GM12878 (cell line): Measurements from ENCODE around the gene PLPP2. TPM values are rescaled to one million over a fixed set of nuclear protein-coding genes. Genes with fewer than 3 reads are reported as not detected.

ENCODE experiments used
- ATAC-seq: fragments of 200-7000 bp; cut with Tn5 transposase; 3 replicates; pipeline ENCODE4 v1.9.1; 2020; ENCODE audit warnings: mild to moderate bottlenecking, moderate library complexity
- BruUV-seq: library from RNA; stranded (reverse); fragments of 400-500 nt; replicated peaks from 2 replicates; lab custom pipeline; 2021; lab: Mats Ljungman, UMichigan
- CTCF ChIA-PET: fragments of 300-600 bp; sonication (Branson Sonifier 250); formaldehyde crosslinking; extraction: SDS; loops from one replicate; lab custom pipeline; 2021; ENCODE audit warnings: inconsistent platforms; lab: Yijun Ruan, JAX
- POLR2A ChIA-PET: fragments of 350-600 bp; formaldehyde crosslinking; extraction: SDS; loops from one replicate; lab custom pipeline; 2021; ENCODE audit warnings: inconsistent platforms; lab: Charles Lee
- RAD21 ChIA-PET: fragments of 300-600 bp; sonication (Branson Sonifier 250); formaldehyde crosslinking; loops from one replicate; lab custom pipeline; 2023; ENCODE audit warnings: antibody characterized with exemption; ENCODE audit not compliant: unreplicated experiment; lab: Charles Lee
- SMC1A ChIA-PET: fragments of 300-600 bp; sonication (Branson Sonifier 250); formaldehyde crosslinking; loops from one replicate; lab custom pipeline; 2023; ENCODE audit not compliant: unreplicated experiment, uncharacterized antibody; lab: Charles Lee
- DNase-seq: peaks from one replicate; pipeline ENCODE4 v3.0.0-alpha.2; 2011; ENCODE audit warnings: low read depth, low spot score
- FAIRE-seq: peaks from 3 replicates; lab custom pipeline; 2011; peaks lifted over from hg19 to GRCh38; lab: Jason Lieb, UNC
- H2AFZ ChIP-seq: 2 replicates; pipeline ENCODE4 v1.6.0; 2011; ENCODE audit warnings: low read depth, low read length, control low read depth; ENCODE audit not compliant: control insufficient read depth
- H3K27ac ChIP-seq: 2 replicates; pipeline ENCODE4 v1.5.1; 2011; ENCODE audit warnings: control low read depth; ENCODE audit not compliant: control insufficient read depth, insufficient read depth
- H3K27me3 ChIP-seq, 2 experiments: replicated peaks in 1 of 2; 2 replicates each; pipeline versions ENCODE4 v1.6.0 to v1.6.1; 2011; ENCODE audit warnings: low read length in 1 of 2; ENCODE audit not compliant: control insufficient read depth in 2 of 2, insufficient read depth in 2 of 2
- H3K36me3 ChIP-seq, 2 experiments: 2 replicates each; pipeline ENCODE4 v1.5.1; 2011; ENCODE audit warnings: low read length in 1 of 2; ENCODE audit not compliant: control insufficient read depth in 2 of 2, insufficient read depth in 2 of 2
- H3K4me1 ChIP-seq: 2 replicates; pipeline ENCODE4 v1.6.1; 2011; ENCODE audit warnings: mild to moderate bottlenecking, low read length, moderate library complexity, mixed read lengths; ENCODE audit not compliant: control insufficient read depth, insufficient read depth
- H3K4me2 ChIP-seq: 2 replicates; pipeline ENCODE4 v1.6.0; 2011; ENCODE audit warnings: control low read depth; ENCODE audit not compliant: control insufficient read depth, insufficient read depth
- H3K4me3 ChIP-seq: fragments of 200-600 bp; sonication (generic); 2 replicates; pipeline ENCODE4 v1.5.1; 2016
- H3K79me2 ChIP-seq: 2 replicates; pipeline ENCODE4 v1.6.0; 2011; ENCODE audit warnings: low read length; ENCODE audit not compliant: control insufficient read depth, insufficient read depth
- H3K9ac ChIP-seq: 2 replicates; pipeline ENCODE4 v1.8.0; 2011; ENCODE audit warnings: low read length, control low read depth, mixed read lengths; ENCODE audit not compliant: control insufficient read depth, insufficient read depth
- H3K9me3 ChIP-seq: replicated peaks from 3 replicates; pipeline ENCODE4 v1.5.1; 2011; ENCODE audit warnings: mild to moderate bottlenecking, low read length; ENCODE audit not compliant: control insufficient read depth, insufficient read depth
- H4K20me1 ChIP-seq: 2 replicates; pipeline ENCODE4 v1.6.0; 2011; ENCODE audit not compliant: control insufficient read depth, insufficient read depth
- E4F1 ChIP-seq: fragments of 450-650 bp; IDR thresholded peaks from 2 replicates; pipeline ENCODE4 v1.6.1; 2018; ENCODE audit warnings: borderline replicate concordance, mild to moderate bottlenecking; ENCODE audit not compliant: partially characterized antibody
- ETV6 ChIP-seq, 2 experiments: fragments of 450-650 bp in 1 of 2; IDR thresholded peaks in 1 of 2; conservative IDR thresholded peaks in 1 of 2; 2 replicates each; pipeline ENCODE4 v1.6.1; 2014; ENCODE audit warnings: antibody characterized with exemption in 1 of 2, borderline replicate concordance in 1 of 2, low read depth in 1 of 2, mild to moderate bottlenecking in 1 of 2, moderate library complexity in 1 of 2
- SPI1 ChIP-seq: IDR thresholded peaks from 2 replicates; pipeline ENCODE4 v1.6.1; 2011; ENCODE audit warnings: low read depth, mild to moderate bottlenecking, low read length, moderate library complexity, borderline replicate concordance; ENCODE audit not compliant: insufficient read depth
- WGBS: methylation state at CpG from one replicate; pipeline ENCODE4 v1.1.6; 2016; ENCODE audit warnings: low lambda C conversion rate; ENCODE audit not compliant: insufficient replicate concordance, insufficient coverage; ENCODE audit errors: missing lambda C conversion rate; 5-methylcytosine and 5-hydroxymethylcytosine counted together
- in situ Hi-C: fragments of 300-500 bp; cut with MboI; formaldehyde crosslinking; loops from 9 replicates; pipeline ENCODE4 v1.14.3; 2018; ENCODE audit warnings: mixed read lengths
- intact Hi-C: fragments of 100-400 bp; cut with micrococcal nuclease; formaldehyde crosslinking; loops from one replicate; pipeline ENCODE4 v1.14.2; 2022; ENCODE audit not compliant: unreplicated experiment
- polyA plus RNA-seq, 11 experiments: library from polyadenylated mRNA; depleted of rRNA in 4 of 11; unstranded in 6 of 11; stranded (reverse) in 5 of 11; fragments of >200 nt; fragmentation: Nextera tagmentation in 4 of 11; fragmentation: Illumina TruSeq in 1 of 11; extraction: Ambion mirVana in 4 of 11; extraction: Trizol in 1 of 11; gene quantifications; 1 replicate in 1 of 11; 2 replicates in 10 of 11; pipeline versions ENCODE4 v1.2.1 to v1.2.3, GENCODE V29; 2011 to 2016; ENCODE audit warnings: inconsistent platforms in 2 of 11, missing spikeins in 2 of 11, low read depth in 1 of 11
- total RNA-seq, 4 experiments: library from RNA; depleted of rRNA in 3 of 4; stranded (reverse); fragments of >200 nt in 3 of 4; fragmentation: Illumina TruSeq in 1 of 4; extraction: Trizol in 1 of 4; gene quantifications; 2 replicates each; pipeline versions ENCODE4 v1.2.1 to v1.2.3, GENCODE V29; 2013 to 2021

The PLPP2 gene
- total and polyA plus RNA-seq, 10 of the 15 experiments (the other 5 are each of a cell fraction or from before 2014, with no cell fraction given), result 0.04 to 0.62 (median 0.14) TPM; not detected in 7

DNA sequence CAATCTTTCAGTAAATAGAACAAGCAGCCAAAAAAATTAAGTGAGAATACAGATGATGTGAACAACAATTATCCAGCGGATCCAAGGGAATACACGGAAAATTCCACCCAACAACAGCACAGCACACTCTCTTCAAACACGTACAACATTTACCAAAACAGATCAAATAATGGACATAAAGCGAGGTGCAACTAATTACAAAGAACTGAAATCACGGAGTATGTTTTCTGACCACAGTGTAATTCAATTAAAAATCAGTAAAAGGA is 27.2 kb upstream of the PLPP2 start:
- no peaks in the 10 kb centered on the region for H3K79me2 ChIP-seq
- ChIA-PET POLR2A (no interaction called here), SMC1A (no interaction called here), CTCF (no interaction called here), RAD21 (no interaction called here)
- no peak overlapping the region for H3K9ac ChIP-seq
- ATAC-seq (no peak), FAIRE-seq (no peak), DNase-seq (no peak)
- TF ChIP-seq E4F1 (no peak), SPI1 (no peak), ETV6 (conservative IDR thresholded peaks at IDR 0.05 in 1 of 2, IDR thresholded peaks at IDR 0.05 in 1 of 2; ENCODE audit: borderline replicate concordance in 1 of 2, low read depth in 1 of 2) (no peak)
- H3K4me3 ChIP-seq, result no peak overlapping the region
- no TSS peak for BruUV-seq
- no peaks in the 10 kb centered on the region; the same call in 2 of the 3 replicates for H3K9me3 ChIP-seq
- no peak overlapping the region for H3K4me2 ChIP-seq
- H3K27me3 ChIP-seq, result no peaks in the 10 kb centered on the region
- H3K36me3 ChIP-seq, result peaks cover 4 to 10% of the 10 kb centered on the region in 2 experiments; a peak in 3 of 4 replicates
- no peak overlapping the region for H3K27ac ChIP-seq
- no peaks in the 10 kb centered on the region for H3K4me1 ChIP-seq
- H2AFZ ChIP-seq, result no peak overlapping the region
- H4K20me1 ChIP-seq, result no peaks in the 10 kb centered on the region
- intact Hi-C loops (no loop called here), in situ Hi-C loops (no loop called here)
- whole genome bisulfite sequencing, result 73% methylated on average over 5 of the region's 5 CpGs
